D341Med (cell line): ENCODE results near the gene SORCS2.

ENCODE experiments used
- DNase-seq: peaks from one replicate; pipeline ENCODE4 v3.0.0; 2012; ENCODE audit warnings: low spot score

The SORCS2 gene

DNA sequence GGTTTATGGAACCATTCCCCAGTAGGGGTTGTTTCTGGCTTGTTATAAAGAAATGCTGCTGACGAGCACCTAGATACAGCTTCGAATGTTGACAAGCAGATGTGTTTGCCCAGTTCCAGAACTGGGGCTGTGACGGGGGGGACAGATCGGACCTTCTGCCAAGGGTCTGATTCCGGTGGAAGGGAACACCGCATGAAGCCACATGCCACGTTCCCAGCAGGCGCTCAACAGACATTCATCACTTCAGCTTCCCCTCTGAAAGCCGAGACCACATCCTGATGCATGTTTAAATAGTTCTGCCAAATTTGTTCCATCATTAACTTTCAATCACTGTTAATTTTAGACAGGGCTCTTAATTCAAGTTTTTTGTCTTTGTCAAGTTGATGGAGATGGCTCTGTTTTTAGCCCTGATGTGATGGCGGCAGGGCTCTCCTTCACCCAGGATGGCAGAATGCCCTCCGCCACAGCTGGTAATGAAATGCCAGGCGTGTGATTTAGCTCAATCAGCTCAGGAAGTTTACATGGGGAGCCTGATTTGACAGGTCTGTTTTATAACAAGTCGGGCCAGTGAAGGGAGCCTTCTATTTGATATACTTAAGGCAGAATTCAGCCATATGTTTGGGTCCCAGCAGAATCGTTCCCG, 185.0 kb downstream of the SORCS2 start:
- DNase-seq, result no peak

- no peak for DNase-seq
These were observed 186.8 kb downstream of the SORCS2 start for GRCh38 chr4:7379186-7379585.

- no peak for DNase-seq
These were observed 187.4 kb downstream of the SORCS2 start for GRCh38 chr4:7379719-7380118.

GRCh38 chr4:7381221-7381889, 189.0 kb downstream of the SORCS2 start:
- DNase-seq, result peak; percentile 28

GRCh38 chr4:7381890-7382633, 189.7 kb downstream of the SORCS2 start:
- peak; percentile 30 for DNase-seq

GRCh38 chr4:7382634-7383014, 190.3 kb downstream of the SORCS2 start:
- peak; percentile 44 for DNase-seq

- peak; percentile 58 for DNase-seq
These were observed 190.9 kb downstream of the SORCS2 start for GRCh38 chr4:7383266-7383665.

- peak; percentile 34 for DNase-seq
These were observed 191.9 kb downstream of the SORCS2 start for GRCh38 chr4:7384003-7384928.

DNA sequence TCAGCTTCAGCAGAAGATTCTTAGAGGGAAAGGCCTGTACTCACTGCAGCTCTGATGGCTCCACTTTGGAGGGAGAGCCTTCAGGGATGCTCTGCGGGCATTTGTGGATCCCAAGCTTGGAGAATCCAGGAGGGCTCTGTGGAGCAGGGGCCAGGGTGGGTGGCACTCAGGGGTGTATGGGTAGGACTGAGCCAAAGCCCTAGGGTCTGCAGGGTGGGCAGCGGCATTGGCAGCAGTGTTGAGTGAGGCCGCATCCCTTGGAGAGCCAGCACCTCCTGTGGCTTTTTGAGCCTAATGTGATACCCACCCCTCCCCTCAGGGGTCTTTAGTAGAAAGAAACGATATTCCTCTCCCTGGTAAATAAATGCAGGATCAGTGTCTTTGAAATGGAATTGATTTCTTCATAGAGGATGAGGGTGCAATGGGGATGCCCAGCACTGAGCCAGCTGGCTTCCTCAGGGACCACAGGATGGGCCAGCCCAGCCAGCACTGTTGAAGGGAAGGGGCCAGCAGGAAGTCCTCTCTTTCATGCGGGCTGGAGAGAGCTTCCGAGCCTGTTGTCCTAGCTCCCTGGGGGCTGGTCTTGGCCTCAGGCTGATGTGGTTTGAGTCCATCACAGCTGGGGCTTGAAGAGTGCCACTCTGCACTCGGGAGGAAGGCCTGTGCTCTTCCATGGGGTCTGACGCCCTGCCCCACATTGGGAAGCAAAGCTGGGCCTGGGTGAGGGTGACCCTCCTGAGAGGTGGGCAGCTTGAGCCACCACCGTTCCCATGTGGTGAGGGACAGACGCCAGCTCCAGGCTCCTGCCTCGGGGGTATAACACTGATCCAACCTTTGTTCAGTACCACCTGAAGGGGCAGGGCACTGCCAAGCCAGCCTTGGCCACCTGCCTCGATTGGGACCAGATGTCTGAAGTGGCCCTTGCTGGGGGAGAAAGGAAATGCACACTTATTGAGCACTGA, 192.9 kb downstream of the SORCS2 start:
- DNase-seq, result peak; percentile 26

DNA sequence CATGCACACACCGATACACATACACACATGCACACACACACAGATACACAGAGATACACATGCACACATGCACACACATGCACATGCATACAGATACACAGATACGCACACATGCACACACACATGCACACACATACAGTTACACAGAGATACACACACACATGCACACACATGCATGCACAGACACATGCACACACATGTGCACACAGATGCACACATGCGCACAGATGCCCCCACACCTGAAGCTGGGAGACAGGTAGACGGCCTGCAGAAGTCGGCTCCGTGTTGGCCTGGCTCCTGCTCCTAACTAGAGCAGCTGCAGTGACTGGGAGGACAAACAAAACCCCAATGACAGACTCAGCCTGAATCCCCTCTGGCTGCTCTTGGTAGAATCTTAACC, 195.6 kb downstream of the SORCS2 start:
- peak; percentile 7 for DNase-seq

DNA sequence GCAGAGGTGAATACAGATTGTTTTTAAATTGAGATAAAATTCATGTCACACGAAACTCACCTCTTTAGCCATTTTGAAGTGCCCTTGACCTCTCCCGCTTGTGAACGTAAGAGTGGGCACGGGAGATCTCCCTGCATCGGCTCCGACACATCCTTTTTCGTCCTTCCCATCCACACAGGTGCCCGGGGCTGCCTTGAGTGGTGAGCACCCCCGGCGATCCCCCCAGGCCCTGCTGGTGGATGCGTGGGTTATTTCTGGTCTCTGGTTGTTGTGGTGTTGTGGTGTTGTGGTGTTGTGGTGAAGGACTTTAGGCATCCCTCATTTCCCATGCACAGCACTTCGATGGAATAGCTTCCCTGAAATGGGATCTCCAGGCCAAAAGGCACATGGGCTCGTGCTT, 196.3 kb downstream of the SORCS2 start:
- peak; percentile 9 for DNase-seq

- DNase-seq, result peak; percentile 14
These were observed 196.9 kb downstream of the SORCS2 start for GRCh38 chr4:7389101-7389701.

- peak; percentile 20 for DNase-seq
These were observed 197.4 kb downstream of the SORCS2 start for GRCh38 chr4:7389719-7390118.

GRCh38 chr4:7390336-7390735, 198.0 kb downstream of the SORCS2 start:
- peak; percentile 15 for DNase-seq

- DNase-seq, result peak; percentile 18
These were observed 198.7 kb downstream of the SORCS2 start for GRCh38 chr4:7390906-7391636.

DNA sequence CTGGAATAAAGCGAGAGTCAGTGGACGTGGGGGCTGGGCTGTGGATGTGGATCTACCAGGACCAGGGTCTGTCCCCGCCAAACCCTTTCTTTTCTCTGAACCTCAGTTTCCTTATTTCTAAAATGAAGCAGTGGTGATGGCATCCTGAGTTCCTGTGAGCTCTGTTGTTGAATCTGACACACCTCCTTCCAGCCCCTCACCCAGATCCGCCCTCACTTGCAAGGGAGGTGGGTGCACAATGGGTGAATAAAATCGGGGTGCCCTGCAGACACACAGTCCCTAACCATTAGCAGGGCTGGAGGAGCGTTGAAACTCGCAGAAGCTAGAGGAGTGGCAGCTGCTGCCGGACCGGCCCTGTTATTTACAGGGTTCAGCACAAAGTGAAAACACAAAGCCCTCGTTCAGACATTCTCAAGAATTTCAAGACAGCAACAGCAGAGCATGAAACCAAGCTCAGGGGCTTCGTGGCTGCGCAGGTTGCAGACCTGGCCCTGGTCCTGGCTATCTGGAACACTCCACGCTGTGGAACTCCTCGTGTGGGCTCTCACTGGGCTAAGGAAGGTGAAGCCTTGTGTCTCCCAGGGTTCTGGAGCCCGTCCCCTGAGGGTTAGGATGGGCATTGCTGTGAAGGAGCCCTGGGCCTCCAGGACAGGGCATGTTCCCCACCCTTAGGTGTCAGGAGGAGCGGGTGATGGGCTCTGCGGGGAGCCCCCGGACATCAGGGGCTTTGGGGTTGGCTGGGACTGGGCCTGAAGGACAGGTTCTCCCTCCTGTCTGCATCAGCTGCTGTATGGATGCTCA, 199.5 kb downstream of the SORCS2 start:
- DNase-seq, result peak; percentile 26

DNA sequence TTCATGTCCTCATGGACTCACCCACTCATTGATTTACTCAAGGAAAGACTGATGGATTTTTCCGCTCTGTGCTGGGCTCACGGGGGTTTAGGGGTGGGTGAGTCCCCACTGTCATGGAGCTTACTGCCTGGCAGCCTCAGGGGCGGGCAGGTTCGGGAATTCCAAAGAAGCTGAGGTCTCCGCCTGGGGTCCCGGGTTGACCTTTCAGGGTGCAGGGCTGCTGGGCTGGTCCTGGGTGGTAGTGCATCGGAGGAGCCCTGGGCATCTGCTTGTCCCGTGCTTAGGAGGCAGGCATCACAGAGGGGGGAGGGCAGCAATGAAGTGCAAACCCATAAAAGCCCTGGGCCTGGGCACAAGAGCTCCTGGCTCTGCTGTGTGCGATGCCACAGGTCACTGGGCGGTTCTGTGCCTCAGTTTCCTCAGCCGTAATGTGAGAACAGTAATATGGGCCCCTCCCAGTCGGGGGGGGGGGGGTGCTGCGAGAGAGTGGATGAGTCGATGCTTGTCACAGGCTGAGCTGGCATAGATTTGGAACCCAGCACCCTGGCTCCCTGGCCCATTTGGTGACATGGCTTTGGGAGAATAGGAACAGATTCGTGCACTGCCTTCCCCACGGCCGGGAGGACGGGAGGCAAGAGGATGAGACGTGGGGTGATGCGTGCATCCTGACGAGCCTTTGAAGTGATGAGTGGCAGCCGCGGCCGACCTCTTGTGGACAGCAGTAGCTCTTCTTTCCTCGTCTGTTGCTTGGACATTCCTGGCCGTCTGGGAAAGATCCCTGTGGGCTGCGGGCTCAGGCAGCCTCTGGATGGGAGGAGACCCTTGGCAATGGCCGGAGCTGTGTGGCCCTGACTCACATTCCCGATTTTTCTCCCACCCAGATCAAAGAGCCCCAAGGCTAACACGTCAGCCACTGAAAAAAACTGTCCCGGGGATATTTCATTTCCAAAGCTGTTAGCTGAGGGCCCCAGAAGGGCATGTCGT, 200.4 kb downstream of the SORCS2 start:
- DNase-seq, result peak; percentile 20
